HG02970 (cell line): ENCODE data around the gene GNAS-AS1.

Experiments
- ATAC-seq: cut with Tn5 transposase; IDR thresholded peaks from one replicate; pipeline ENCODE4 v1.9.1; 2021; ENCODE audit warnings: mild to moderate bottlenecking, moderate library complexity, moderate number of reproducible peaks; ENCODE audit not compliant: unreplicated experiment, low FRiP score

The GNAS-AS1 gene

GRCh38 chr20:58788896-58789544 is 61.7 kb downstream of the GNAS-AS1 start:
- ATAC-seq = no peak

- no peak for ATAC-seq
These were observed 63.3 kb downstream of the GNAS-AS1 start for GRCh38 chr20:58787211-58788005.

- ATAC-seq = no peak
These were observed 66.2 kb downstream of the GNAS-AS1 start for GRCh38 chr20:58784321-58785074.

GRCh38 chr20:58783511-58784011 is 67.1 kb downstream of the GNAS-AS1 start:
- ATAC-seq = no peak

GRCh38 chr20:58781138-58781537 is 69.6 kb downstream of the GNAS-AS1 start:
- ATAC-seq = no peak

- no peak for ATAC-seq
These were observed 71.9 kb downstream of the GNAS-AS1 start for GRCh38 chr20:58778760-58779159.

- no peak for ATAC-seq
These were observed 73.0 kb downstream of the GNAS-AS1 start for GRCh38 chr20:58777657-58778056.

GRCh38 chr20:58776109-58776508 is 74.6 kb downstream of the GNAS-AS1 start:
- no peak for ATAC-seq

GRCh38 chr20:58775371-58775770 is 75.3 kb downstream of the GNAS-AS1 start:
- no peak for ATAC-seq

GRCh38 chr20:58774667-58775263 is 75.9 kb downstream of the GNAS-AS1 start:
- no peak for ATAC-seq

GRCh38 chr20:58774214-58774613 is 76.5 kb downstream of the GNAS-AS1 start:
- ATAC-seq = no peak

GRCh38 chr20:58772786-58773185 is 77.9 kb downstream of the GNAS-AS1 start:
- no peak for ATAC-seq
